Measurements from ENCODE around the gene MRPL45. TPM values are rescaled to one million over a fixed set of nuclear protein-coding genes. Genes with fewer than 3 reads are reported as not detected.
"Not testable (repeated sequence)": the region's sequence is repeated elsewhere in the genome, so short reads cannot be mapped to it uniquely, and the experiment has no call there.

Gene MRPL45
- 10 to 100 TPM; 31.2 to 41.0 (median 33.6) TPM for total RNA-seq
- 10 to 100 TPM; 35.8 to 38.1 (median 37.2) TPM for polyA plus RNA-seq

- peaks cover 0 to 17% (median 0%) of the 10 kb centered on the region in 4 donors for H3K36me3 ChIP-seq
- H3K4me1 ChIP-seq; H3K27me3 ChIP-seq; intact Hi-C loops (cut with DNase I); H3K9me3 ChIP-seq: not testable (repeated sequence)
- 0 to 1% methylated on average over 48 of the region's 48 CpGs for whole genome bisulfite sequencing, 2 donors
- TF ChIP-seq POLR2AphosphoS5 (IDR thresholded peaks at IDR 0.05) (peak in 1 of 4 donors; percentile 80), EP300 (IDR thresholded peaks at IDR 0.05) (peak in 1 of 4 donors; percentile 61)
- peak; percentile 99 for DNase-seq
- H3K27ac ChIP-seq: peak within 1 kb of the TSS; percentile 71 to 75 (median 74)
- peak within 1 kb of the TSS; percentile 40 to 53 (median 47) for H3K4me3 ChIP-seq
Observed at GRCh38 chr17:38296834-38297517, at the start of gene MRPL45. Gene MRPL45 (plus strand): TSS chr17:38297168. CDS start chr17:38297184, 16 bp downstream.

- peaks cover 0 to 14% (median 5%) of the 10 kb centered on the region in 4 donors for H3K4me1 ChIP-seq
- H3K27ac ChIP-seq; H3K9me3 ChIP-seq; H3K4me3 ChIP-seq; H3K27me3 ChIP-seq; H3K36me3 ChIP-seq; DNase-seq; intact Hi-C loops (cut with DNase I): not testable (repeated sequence)
- WGBS, 2 donors: 93 to 96% methylated on average over 10 of the region's 14 CpGs
Observed at GRCh38 chr17:38253191-38253590, 43.8 kb upstream of the MRPL45 start.

GRCh38 chr17:38254357-38254756 lies 42.6 kb upstream of the MRPL45 start:
- H3K27me3 ChIP-seq; H3K27ac ChIP-seq; H3K36me3 ChIP-seq; H3K9me3 ChIP-seq; DNase-seq; H3K4me3 ChIP-seq; intact Hi-C loops (cut with DNase I): not testable (repeated sequence)
- 62 to 71% methylated on average over 2 of the region's 2 CpGs for WGBS, 2 donors
- H3K4me1 ChIP-seq: peaks cover 0 to 14% (median 5%) of the 10 kb centered on the region in 4 donors

- intact Hi-C loops (cut with DNase I); H3K27me3 ChIP-seq; H3K36me3 ChIP-seq; H3K9me3 ChIP-seq: not testable (repeated sequence)
- peaks cover 0 to 14% (median 5%) of the 10 kb centered on the region in 4 donors for H3K4me1 ChIP-seq
- peak overlapping the region; percentile 83 to 91 (median 88) for H3K27ac ChIP-seq
- H3K4me3 ChIP-seq: peak overlapping the region; percentile 45 to 78 (median 68)
- TF ChIP-seq POLR2AphosphoS5 (IDR thresholded peaks at IDR 0.05): peak in 2 of 4 donors; percentile 25 to 33
- WGBS, 2 donors: 0 to 1% methylated on average over 47 to 52 of the region's 73 CpGs
- peak; percentile 94 for DNase-seq
Observed at GRCh38 chr17:38257013-38257621, 39.9 kb upstream of the MRPL45 start.

GRCh38 chr17:38265974-38266506 lies 30.9 kb upstream of the MRPL45 start:
- H3K4me1 ChIP-seq; H3K27me3 ChIP-seq; H3K9me3 ChIP-seq; H3K4me3 ChIP-seq; H3K27ac ChIP-seq; H3K36me3 ChIP-seq; intact Hi-C loops (cut with DNase I); DNase-seq: not testable (repeated sequence)
- 85 to 97% methylated on average over 1 of the region's 1 CpG for WGBS, 2 donors

GRCh38 chr17:38266571-38266970 lies 30.4 kb upstream of the MRPL45 start:
- H3K4me1 ChIP-seq; H3K4me3 ChIP-seq; H3K27me3 ChIP-seq; H3K9me3 ChIP-seq; H3K36me3 ChIP-seq; intact Hi-C loops (cut with DNase I); DNase-seq; H3K27ac ChIP-seq: not testable (repeated sequence)
- 97 to 98% methylated on average over 17 of the region's 17 CpGs for WGBS, 2 donors

- H3K4me3 ChIP-seq; H3K27ac ChIP-seq; intact Hi-C loops (cut with DNase I); DNase-seq; H3K36me3 ChIP-seq; H3K27me3 ChIP-seq; H3K9me3 ChIP-seq; H3K4me1 ChIP-seq: not testable (repeated sequence)
- WGBS, 2 donors: 57 to 65% methylated on average over 3 of the region's 3 CpGs
Observed at GRCh38 chr17:38268138-38268537, 28.8 kb upstream of the MRPL45 start.

GRCh38 chr17:38269045-38269444 lies 27.9 kb upstream of the MRPL45 start:
- H3K27ac ChIP-seq; intact Hi-C loops (cut with DNase I); H3K4me3 ChIP-seq; DNase-seq; H3K4me1 ChIP-seq; H3K27me3 ChIP-seq; H3K9me3 ChIP-seq; H3K36me3 ChIP-seq: not testable (repeated sequence)
- WGBS, 2 donors: 75 to 88% methylated on average over 1 of the region's 1 CpG

GRCh38 chr17:38269552-38269951 lies 27.4 kb upstream of the MRPL45 start:
- DNase-seq; H3K4me3 ChIP-seq; intact Hi-C loops (cut with DNase I); H3K27me3 ChIP-seq; H3K9me3 ChIP-seq; H3K36me3 ChIP-seq; H3K4me1 ChIP-seq; H3K27ac ChIP-seq: not testable (repeated sequence)

GRCh38 chr17:38285994-38286393 lies 11.0 kb upstream of the MRPL45 start:
- H3K9me3 ChIP-seq; H3K36me3 ChIP-seq; DNase-seq; H3K4me3 ChIP-seq; intact Hi-C loops (cut with DNase I); H3K4me1 ChIP-seq; H3K27me3 ChIP-seq: not testable (repeated sequence)
- peak overlapping the region in 2 of 4 donors; percentile 71 to 76 for H3K27ac ChIP-seq

All from sigmoid colon (tissue), 7 donors.